ENCODE results near the gene SPAG17.

The SPAG17 gene

GRCh38 chr1:118101515-118101844 is 83.5 kb downstream of the SPAG17 start:
- no peak for DNase-seq (ENCODE audit: extremely low read depth, low read depth)
- TF ChIP-seq CTCF (IDR thresholded peaks at IDR 0.05; ENCODE audit: low read depth, low read length), result no peak

GRCh38 chr1:118100686-118101514 is 84.1 kb downstream of the SPAG17 start:
- DNase-seq (ENCODE audit: extremely low read depth, low read depth), result no peak
- TF ChIP-seq CTCF (IDR thresholded peaks at IDR 0.05; ENCODE audit: low read depth, low read length), result no peak

DNA sequence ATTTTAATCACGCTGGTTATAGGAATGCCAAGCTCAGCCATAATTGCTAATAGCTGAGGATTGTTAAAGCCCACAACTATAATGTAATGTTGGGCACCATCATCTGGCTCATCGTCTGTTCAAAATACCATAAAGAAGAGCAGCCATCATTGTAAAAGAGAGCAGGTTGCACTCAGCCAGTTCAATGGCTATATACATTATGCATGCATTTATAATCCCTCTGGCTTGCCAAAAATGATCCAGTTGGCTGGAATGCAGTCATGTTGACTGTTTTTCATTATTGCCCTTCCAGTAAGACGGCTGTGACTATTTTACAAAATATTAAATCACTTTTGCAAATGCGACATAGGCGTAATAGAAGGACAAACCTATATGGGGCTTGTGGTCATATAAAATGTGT is 85.3 kb downstream of the SPAG17 start:
- DNase-seq (ENCODE audit: extremely low read depth, low read depth), result no peak
- TF ChIP-seq CTCF (IDR thresholded peaks at IDR 0.05; ENCODE audit: low read depth, low read length), result no peak

DNA sequence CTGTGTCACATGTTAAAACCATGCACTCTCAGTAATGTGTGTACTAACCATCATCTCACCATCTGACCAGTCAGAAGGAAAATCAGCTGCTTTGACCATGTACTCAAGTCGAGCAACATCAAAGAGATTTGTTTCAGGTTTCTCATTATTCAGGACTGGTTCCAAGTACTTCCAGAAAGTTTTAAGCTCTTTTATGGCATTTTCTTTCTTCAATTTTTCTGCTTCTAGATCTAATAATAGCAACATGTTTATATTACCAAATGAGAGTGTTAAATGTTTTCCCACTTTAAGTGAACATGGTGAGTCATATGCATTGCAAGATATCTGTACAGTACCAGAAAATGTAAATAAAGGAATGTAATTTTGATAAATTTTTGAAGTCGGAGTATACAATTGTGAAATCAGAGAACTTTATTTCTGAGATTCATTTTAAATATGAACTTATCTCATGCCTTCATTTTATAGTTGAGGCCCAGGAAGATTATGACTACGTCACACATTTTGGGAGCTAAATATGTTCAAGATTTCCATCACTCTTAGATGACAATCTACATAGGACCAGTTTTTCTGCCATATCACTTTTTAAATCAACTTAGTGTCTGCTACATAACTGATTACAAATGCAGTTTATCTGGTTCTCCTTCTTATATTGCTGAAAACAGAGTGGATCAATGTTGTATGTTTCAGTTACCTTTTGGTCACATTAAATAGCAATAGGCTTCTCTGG is 87.2 kb downstream of the SPAG17 start:
- DNase-seq (ENCODE audit: extremely low read depth, low read depth), result no peak
- TF ChIP-seq CTCF (IDR thresholded peaks at IDR 0.05; ENCODE audit: low read depth, low read length), result no peak

DNA sequence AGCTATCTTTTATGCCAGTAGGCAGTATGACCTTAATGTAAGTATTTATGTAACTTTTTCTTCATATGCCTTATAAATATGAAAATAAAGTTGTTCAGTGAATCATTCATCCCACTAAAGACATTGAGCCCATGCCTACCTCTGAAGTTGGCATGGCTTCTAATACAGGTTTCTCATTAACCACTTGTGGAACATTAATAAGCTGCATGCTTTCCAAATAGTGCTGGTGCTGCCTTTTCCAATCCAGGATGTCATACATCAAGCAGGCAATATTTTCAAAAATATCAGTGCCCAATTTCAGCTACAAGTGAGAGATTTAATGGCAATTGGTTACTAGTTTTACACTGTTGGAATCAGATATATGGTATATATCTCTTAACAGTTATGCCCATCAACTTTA is 92.0 kb downstream of the SPAG17 start:
- DNase-seq (ENCODE audit: extremely low read depth, low read depth), result no peak
- TF ChIP-seq CTCF (IDR thresholded peaks at IDR 0.05; ENCODE audit: low read depth, low read length), result no peak

- TF ChIP-seq CTCF (IDR thresholded peaks at IDR 0.05; ENCODE audit: low read depth, low read length), result no peak
- no peak for DNase-seq (ENCODE audit: extremely low read depth, low read depth)
These were observed 94.9 kb downstream of the SPAG17 start for GRCh38 chr1:118090130-118090529.

GRCh38 chr1:118085365-118085764 is 99.7 kb downstream of the SPAG17 start:
- no peak for TF ChIP-seq CTCF (IDR thresholded peaks at IDR 0.05; ENCODE audit: low read depth, low read length)
- no peak for DNase-seq (ENCODE audit: extremely low read depth, low read depth)
